ENCODE data around the gene PMFBP1.

Gene PMFBP1

DNA sequence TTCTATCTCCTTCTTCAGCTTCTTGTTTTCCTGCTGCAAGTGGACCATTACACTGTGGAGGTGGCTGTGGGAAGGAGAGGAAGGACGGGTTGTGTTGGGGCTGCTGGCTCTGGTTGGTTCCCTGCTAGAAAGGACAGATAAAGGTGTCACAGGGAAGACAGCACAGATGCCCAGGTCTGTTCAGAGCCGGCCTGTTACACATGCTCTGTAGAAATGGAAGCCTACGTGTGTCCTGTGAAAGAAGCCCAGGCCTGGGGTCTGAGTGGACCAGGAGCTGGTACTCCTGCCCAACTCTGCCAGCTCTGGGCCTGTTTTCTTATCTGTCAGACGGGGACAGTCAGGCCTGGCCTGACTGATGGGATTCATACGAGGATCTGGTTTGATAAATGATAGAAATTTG lies 51.9 kb downstream of the PMFBP1 start:
- Histone ChIP-seq H3K27me3 (ENCODE audit: insufficient read depth, poor library complexity, severe bottlenecking) (no peaks in the 10 kb centered on the region), H3K4me3 (replicated peaks; ENCODE audit: insufficient read depth, low read length) (no peak overlapping the region), H3K27ac (replicated peaks) (no peak overlapping the region)
- no peak for TF ChIP-seq POLR2AphosphoS5 (IDR thresholded peaks at IDR 0.05; ENCODE audit: low read depth)
- no peak for DNase-seq (ENCODE audit: low read depth in 1 of 2, low spot score in 1 of 2)

DNA sequence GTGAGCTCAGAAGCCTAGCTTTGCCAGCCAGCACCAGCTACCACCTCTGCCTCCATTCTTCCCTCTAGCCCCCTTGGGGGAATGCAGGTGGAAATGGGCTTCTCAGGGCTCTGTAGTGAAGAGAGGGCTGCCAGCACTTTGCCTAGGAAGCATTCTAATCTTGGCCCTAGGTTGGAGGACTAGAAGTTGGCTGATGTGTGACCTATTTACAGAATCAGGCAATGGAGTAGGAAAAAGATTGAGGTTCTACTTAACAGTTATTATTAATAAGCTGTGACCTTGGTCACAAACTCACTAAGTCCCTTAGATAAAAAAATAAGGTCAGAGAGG lies 58.4 kb downstream of the PMFBP1 start:
- Histone ChIP-seq H3K4me3 (replicated peaks; ENCODE audit: insufficient read depth, low read length) (no peak overlapping the region), H3K27ac (replicated peaks) (no peak overlapping the region), H3K27me3 (ENCODE audit: insufficient read depth, poor library complexity, severe bottlenecking) (no peaks in the 10 kb centered on the region)
- TF ChIP-seq POLR2AphosphoS5 (IDR thresholded peaks at IDR 0.05; ENCODE audit: low read depth) (no peak), GABPA (IDR thresholded peaks at IDR 0.05; ENCODE audit: low read depth) (no peak), SPI1 (IDR thresholded peaks at IDR 0.05; ENCODE audit: borderline replicate concordance, low read depth) (no peak)
- TF ChIP-seq, protein P1, sequence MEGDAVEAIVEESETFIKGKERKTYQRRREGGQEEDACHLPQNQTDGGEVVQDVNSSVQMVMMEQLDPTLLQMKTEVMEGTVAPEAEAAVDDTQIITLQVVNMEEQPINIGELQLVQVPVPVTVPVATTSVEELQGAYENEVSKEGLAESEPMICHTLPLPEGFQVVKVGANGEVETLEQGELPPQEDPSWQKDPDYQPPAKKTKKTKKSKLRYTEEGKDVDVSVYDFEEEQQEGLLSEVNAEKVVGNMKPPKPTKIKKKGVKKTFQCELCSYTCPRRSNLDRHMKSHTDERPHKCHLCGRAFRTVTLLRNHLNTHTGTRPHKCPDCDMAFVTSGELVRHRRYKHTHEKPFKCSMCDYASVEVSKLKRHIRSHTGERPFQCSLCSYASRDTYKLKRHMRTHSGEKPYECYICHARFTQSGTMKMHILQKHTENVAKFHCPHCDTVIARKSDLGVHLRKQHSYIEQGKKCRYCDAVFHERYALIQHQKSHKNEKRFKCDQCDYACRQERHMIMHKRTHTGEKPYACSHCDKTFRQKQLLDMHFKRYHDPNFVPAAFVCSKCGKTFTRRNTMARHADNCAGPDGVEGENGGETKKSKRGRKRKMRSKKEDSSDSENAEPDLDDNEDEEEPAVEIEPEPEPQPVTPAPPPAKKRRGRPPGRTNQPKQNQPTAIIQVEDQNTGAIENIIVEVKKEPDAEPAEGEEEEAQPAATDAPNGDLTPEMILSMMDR (IDR thresholded peaks at IDR 0.05; ENCODE audit: insufficient read depth, low read length) = no peak
- TF ChIP-seq, protein P2, sequence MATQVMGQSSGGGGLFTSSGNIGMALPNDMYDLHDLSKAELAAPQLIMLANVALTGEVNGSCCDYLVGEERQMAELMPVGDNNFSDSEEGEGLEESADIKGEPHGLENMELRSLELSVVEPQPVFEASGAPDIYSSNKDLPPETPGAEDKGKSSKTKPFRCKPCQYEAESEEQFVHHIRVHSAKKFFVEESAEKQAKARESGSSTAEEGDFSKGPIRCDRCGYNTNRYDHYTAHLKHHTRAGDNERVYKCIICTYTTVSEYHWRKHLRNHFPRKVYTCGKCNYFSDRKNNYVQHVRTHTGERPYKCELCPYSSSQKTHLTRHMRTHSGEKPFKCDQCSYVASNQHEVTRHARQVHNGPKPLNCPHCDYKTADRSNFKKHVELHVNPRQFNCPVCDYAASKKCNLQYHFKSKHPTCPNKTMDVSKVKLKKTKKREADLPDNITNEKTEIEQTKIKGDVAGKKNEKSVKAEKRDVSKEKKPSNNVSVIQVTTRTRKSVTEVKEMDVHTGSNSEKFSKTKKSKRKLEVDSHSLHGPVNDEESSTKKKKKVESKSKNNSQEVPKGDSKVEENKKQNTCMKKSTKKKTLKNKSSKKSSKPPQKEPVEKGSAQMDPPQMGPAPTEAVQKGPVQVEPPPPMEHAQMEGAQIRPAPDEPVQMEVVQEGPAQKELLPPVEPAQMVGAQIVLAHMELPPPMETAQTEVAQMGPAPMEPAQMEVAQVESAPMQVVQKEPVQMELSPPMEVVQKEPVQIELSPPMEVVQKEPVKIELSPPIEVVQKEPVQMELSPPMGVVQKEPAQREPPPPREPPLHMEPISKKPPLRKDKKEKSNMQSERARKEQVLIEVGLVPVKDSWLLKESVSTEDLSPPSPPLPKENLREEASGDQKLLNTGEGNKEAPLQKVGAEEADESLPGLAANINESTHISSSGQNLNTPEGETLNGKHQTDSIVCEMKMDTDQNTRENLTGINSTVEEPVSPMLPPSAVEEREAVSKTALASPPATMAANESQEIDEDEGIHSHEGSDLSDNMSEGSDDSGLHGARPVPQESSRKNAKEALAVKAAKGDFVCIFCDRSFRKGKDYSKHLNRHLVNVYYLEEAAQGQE (IDR thresholded peaks at IDR 0.05; ENCODE audit: insufficient replicate concordance, low read depth) = no peak
- DNase-seq (ENCODE audit: low read depth in 1 of 2, low spot score in 1 of 2) = no peak

DNA sequence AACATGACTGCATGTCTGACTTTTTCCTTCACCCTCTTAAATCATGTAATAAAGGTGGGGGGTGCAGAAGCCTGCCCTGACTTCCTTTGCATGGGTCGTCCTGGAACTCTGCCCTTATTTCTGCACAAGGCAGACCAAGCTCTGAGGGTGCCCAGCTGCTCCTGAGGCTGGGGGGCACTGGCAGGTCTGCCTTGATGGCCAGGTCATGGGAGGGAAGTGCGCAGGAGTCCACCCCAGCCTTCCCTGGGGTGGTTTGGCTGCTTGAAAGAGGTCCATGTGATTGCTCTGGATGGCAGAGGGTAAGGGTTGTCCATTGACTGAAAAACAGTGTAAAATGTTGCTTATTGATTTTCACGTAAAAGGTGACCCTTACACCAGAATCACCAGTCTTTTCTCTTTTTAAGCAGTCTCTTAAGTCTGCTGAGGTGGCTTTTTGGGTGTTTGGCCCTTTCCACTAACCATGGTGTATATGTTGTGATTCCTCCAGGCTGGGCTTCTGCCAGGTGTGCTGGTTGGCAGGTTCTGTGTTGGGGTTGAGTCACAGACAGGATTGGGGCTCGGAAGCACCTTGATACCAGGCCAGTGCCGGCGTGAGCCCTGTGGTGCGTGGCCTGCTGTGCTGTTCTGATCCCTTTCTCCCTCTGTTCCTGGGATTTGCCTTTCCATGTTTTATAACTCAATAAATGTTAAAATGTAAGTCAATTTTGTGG lies 58.9 kb downstream of the PMFBP1 start:
- Histone ChIP-seq H3K4me3 (replicated peaks; ENCODE audit: insufficient read depth, low read length) (no peak overlapping the region), H3K27ac (replicated peaks) (no peak overlapping the region)

DNA sequence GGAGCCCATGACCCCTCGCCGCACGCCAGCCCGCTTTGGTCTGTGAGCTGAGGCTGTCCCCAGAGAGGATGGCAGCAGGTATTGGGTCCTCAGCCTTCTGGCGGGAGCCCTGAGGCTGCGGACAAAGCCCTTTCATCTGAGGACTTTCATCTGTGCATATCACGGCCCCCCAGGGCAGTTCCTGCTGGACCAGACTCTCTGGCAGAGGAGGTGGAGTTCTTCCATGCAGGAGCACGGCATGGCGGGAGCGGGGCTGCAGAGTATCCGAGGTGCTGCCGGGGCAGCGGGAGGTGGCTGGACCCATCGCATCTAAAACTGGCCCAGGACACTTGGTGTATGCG lies 59.5 kb downstream of the PMFBP1 start:
- H3K27ac ChIP-seq (replicated peaks) = no peak overlapping the region
- no peak overlapping the region for H3K4me3 ChIP-seq (replicated peaks; ENCODE audit: insufficient read depth, low read length)
- TF ChIP-seq, protein P2 (IDR thresholded peaks at IDR 0.05; ENCODE audit: insufficient replicate concordance, low read depth) = no peak
- H3K27me3 ChIP-seq (ENCODE audit: insufficient read depth, poor library complexity, severe bottlenecking) = no peaks in the 10 kb centered on the region
- DNase-seq (ENCODE audit: low read depth in 1 of 2, low spot score in 1 of 2) = no peak

More for the DNA sequence above, 58.9 kb downstream of the PMFBP1 start:
- TF ChIP-seq, protein P1 (IDR thresholded peaks at IDR 0.05; ENCODE audit: insufficient read depth, low read length) = no peak
- TF ChIP-seq POLR2AphosphoS5 (IDR thresholded peaks at IDR 0.05; ENCODE audit: low read depth) = no peak
- no peak for DNase-seq (ENCODE audit: low read depth in 1 of 2, low spot score in 1 of 2)
- H3K27me3 ChIP-seq (ENCODE audit: insufficient read depth, poor library complexity, severe bottlenecking) = no peaks in the 10 kb centered on the region

DNA sequence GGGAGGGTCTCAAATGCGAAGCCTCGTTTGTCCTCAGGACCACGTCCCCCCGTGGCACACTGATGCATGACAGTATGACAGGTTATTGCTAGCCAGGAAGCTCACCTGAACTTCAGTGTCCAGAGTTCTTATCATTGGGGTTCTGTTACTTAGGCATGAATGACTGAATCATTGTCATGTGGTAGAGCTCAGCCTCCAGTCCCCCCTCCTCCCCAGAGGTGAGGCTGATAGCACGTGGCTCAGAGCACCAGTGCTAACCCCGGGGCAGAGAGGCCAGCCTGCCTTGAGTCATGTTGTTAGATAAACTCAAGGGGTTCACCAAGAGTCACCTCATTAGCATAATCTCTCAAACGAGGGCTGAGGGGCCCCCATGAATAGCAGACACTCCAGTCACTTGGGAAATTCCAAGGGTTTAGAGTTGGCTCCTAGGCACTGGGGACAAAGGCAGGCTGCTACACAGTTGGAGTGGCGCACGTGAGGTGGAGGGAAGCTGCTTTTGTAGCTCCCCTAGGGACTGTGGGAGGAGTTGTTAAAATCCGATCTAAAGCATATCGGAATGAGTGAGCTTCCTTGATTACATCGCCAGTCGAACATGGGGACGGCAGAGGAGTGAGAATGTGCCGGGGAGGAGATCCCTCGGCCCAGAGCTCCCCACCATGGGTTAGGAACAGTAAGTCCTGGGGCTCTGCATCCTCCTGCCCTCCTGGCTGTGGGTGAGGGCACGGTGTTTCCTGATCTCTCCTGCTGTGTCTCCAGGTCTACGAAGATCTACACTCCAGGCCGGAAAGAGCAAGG lies 60.1 kb downstream of the PMFBP1 start:
- no peaks in the 10 kb centered on the region for H3K27me3 ChIP-seq (ENCODE audit: insufficient read depth, poor library complexity, severe bottlenecking)
- TF ChIP-seq POLR2AphosphoS5 (IDR thresholded peaks at IDR 0.05; ENCODE audit: low read depth) = no peak
- TF ChIP-seq GABPA (IDR thresholded peaks at IDR 0.05; ENCODE audit: low read depth) = no peak
- no peak for TF ChIP-seq SPI1 (IDR thresholded peaks at IDR 0.05; ENCODE audit: borderline replicate concordance, low read depth)
- TF ChIP-seq, protein P1 (IDR thresholded peaks at IDR 0.05; ENCODE audit: insufficient read depth, low read length) = no peak
- TF ChIP-seq, protein P2 (IDR thresholded peaks at IDR 0.05; ENCODE audit: insufficient replicate concordance, low read depth) = no peak
- no peak for DNase-seq (ENCODE audit: low read depth in 1 of 2, low spot score in 1 of 2)
- H3K27ac ChIP-seq (replicated peaks) = no peak overlapping the region
- H3K4me3 ChIP-seq (replicated peaks; ENCODE audit: insufficient read depth, low read length) = no peak overlapping the region

All from HL-60 (cell line).